Vagina (tissue), 2 donors: Measurements from ENCODE around the gene NEK5. TPM values are rescaled to one million over a fixed set of nuclear protein-coding genes. Genes with fewer than 3 reads are reported as not detected.

ENCODE experiments used
- DNase-seq, 2 donors: peaks; one replicate each; pipeline ENCODE4 v3.0.0-alpha.2; 2017; ENCODE audit errors: extremely low spot score in 2 of 2
- H3K27ac ChIP-seq: fragments of 200-600 bp; sonication (generic); one replicate; pipeline ENCODE4 v1.5.1; 2019
- H3K27me3 ChIP-seq: fragments of 200-600 bp; sonication (generic); one replicate; pipeline ENCODE4 v1.5.1; 2019
- H3K36me3 ChIP-seq, 2 donors: fragments of 200-600 bp; sonication (generic); one replicate each; pipeline ENCODE4 v1.5.1; 2017 to 2019
- H3K4me1 ChIP-seq: fragments of 200-600 bp; sonication (generic); one replicate; pipeline ENCODE4 v1.5.1; 2019
- H3K4me3 ChIP-seq, 2 donors: fragments of 200-600 bp; sonication (generic); 1 replicate in 1 of 2; 2 replicates in 1 of 2; pipeline ENCODE4 v1.5.1; 2016 to 2019
- H3K9me3 ChIP-seq: fragments of 200-600 bp; sonication (generic); one replicate; pipeline ENCODE4 v1.5.1; 2019
- POLR2A ChIP-seq, 2 donors: fragments of 450-650 bp; IDR thresholded peaks; one replicate each; pipeline ENCODE4 v1.6.1; 2017; ENCODE audit warnings: antibody characterized with exemption in 2 of 2, mild to moderate bottlenecking in 2 of 2, moderate library complexity in 2 of 2
- POLR2AphosphoS5 ChIP-seq, 2 donors: sonication (generic); formaldehyde crosslinking; IDR thresholded peaks; one replicate each; pipeline ENCODE4 v1.9.0; 2017; ENCODE audit warnings: antibody characterized with exemption in 2 of 2, mild to moderate bottlenecking in 2 of 2, low read depth in 1 of 2; ENCODE audit not compliant: insufficient read depth in 1 of 2
- intact Hi-C: fragments of 100-400 bp; cut with DNase I; formaldehyde crosslinking; loops from one replicate; pipeline ENCODE4 v1.15.1; 2023
- total RNA-seq: library from RNA; depleted of rRNA; stranded (reverse); fragments of >200 nt; gene quantifications from one replicate; pipeline ENCODE4 v1.2.3, GENCODE V29; 2016
- TF ChIP-seq, protein P1 (sequence below), 3 experiments: fragments of 450-650 bp in 2 of 3; fragments of 200-600 bp in 1 of 3; sonication (generic) in 1 of 3; IDR thresholded peaks; one replicate each; pipeline ENCODE4 v1.5.1; 2017 to 2019; ENCODE audit warnings: antibody characterized with exemption in 3 of 3, mild to moderate bottlenecking in 2 of 3, moderate library complexity in 2 of 3

NEK5 gene
- total RNA-seq, 1 donor from 2014 or later: 0.98 TPM

- H3K4me1 ChIP-seq: peaks cover 19% of the 10 kb centered on the region
- H3K9me3 ChIP-seq: no peaks in the 10 kb centered on the region
- H3K4me3 ChIP-seq: peak within 1 kb of the TSS; percentile 73 to 78
- intact Hi-C loops: no loop called here
- DNase-seq: peak in 1 of 2 donors; percentile 98
- no peaks in the 10 kb centered on the region for H3K27me3 ChIP-seq
- no peaks in the 10 kb centered on the region for H3K36me3 ChIP-seq
- TF ChIP-seq POLR2AphosphoS5 (IDR thresholded peaks at IDR 0.05; ENCODE audit: insufficient read depth in 1 of 2, low read depth in 1 of 2): peak; percentile 74 to 93
- TF ChIP-seq, protein P1, sequence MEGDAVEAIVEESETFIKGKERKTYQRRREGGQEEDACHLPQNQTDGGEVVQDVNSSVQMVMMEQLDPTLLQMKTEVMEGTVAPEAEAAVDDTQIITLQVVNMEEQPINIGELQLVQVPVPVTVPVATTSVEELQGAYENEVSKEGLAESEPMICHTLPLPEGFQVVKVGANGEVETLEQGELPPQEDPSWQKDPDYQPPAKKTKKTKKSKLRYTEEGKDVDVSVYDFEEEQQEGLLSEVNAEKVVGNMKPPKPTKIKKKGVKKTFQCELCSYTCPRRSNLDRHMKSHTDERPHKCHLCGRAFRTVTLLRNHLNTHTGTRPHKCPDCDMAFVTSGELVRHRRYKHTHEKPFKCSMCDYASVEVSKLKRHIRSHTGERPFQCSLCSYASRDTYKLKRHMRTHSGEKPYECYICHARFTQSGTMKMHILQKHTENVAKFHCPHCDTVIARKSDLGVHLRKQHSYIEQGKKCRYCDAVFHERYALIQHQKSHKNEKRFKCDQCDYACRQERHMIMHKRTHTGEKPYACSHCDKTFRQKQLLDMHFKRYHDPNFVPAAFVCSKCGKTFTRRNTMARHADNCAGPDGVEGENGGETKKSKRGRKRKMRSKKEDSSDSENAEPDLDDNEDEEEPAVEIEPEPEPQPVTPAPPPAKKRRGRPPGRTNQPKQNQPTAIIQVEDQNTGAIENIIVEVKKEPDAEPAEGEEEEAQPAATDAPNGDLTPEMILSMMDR (IDR thresholded peaks at IDR 0.05): no peak
- peak within 1 kb of the TSS; percentile 78 for H3K27ac ChIP-seq
These were observed 117.0 kb downstream of the NEK5 start, which contains the start of gene ALG11 for GRCh38 chr13:52011632-52012511. ALG11 (plus strand) TSS chr13:52012398; CDS start chr13:52012419, 21 bp downstream.

DNA sequence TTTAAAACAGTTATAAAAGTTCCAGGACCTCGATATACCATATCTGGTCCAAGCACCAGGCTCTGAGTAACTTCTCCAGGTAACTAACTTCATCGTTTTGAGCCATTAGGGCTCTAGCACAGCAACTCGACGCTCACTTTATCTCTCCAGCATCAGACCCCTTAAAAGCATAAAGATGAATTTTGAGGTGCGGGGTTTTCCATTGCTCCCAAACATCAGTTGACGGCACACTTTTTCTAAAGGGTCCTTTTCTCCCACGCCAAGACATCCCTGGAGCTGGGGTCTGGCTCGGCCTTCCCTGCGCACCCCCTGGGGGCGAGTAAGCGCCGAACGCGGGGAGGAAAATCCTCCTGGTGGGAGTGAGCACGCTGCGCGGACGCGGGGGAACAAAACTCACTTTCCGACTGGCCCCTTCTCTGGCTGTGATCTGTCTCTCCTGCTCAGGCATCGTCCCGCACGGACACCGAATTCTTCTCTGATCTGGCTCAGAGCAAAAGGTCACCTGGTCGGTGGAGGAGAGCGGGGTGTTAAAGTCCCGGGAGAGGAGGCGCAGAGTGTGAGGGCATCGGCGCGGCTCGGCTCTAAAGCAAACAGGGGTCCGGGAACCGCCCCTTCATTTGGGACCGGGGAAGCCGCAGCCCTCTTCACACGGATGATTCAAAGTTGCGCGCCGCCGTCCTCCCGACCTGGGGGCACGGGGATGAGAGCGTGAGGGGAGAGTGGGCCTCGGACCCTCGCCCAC is 117.8 kb downstream of the NEK5 start, which contains the start of gene ATP7B:
ATP7B (minus strand) TSS at position 561 of the 742 bp plus-strand sequence; CDS start at position 448, 113 bp downstream.
- H3K27ac ChIP-seq: peak within 1 kb of the TSS; percentile 78
- no peaks in the 10 kb centered on the region for H3K9me3 ChIP-seq
- H3K27me3 ChIP-seq: no peaks in the 10 kb centered on the region
- DNase-seq: no peak
- TF ChIP-seq POLR2A (IDR thresholded peaks at IDR 0.05) (no peak), POLR2AphosphoS5 (IDR thresholded peaks at IDR 0.05; ENCODE audit: insufficient read depth in 1 of 2, low read depth in 1 of 2) (no peak)
- TF ChIP-seq, protein P1 (IDR thresholded peaks at IDR 0.05): no peak
- H3K36me3 ChIP-seq: no peaks in the 10 kb centered on the region
- intact Hi-C loops: no loop called here
- peak within 1 kb of the TSS; percentile 73 to 78 for H3K4me3 ChIP-seq
- H3K4me1 ChIP-seq: peaks cover 19% of the 10 kb centered on the region

DNA sequence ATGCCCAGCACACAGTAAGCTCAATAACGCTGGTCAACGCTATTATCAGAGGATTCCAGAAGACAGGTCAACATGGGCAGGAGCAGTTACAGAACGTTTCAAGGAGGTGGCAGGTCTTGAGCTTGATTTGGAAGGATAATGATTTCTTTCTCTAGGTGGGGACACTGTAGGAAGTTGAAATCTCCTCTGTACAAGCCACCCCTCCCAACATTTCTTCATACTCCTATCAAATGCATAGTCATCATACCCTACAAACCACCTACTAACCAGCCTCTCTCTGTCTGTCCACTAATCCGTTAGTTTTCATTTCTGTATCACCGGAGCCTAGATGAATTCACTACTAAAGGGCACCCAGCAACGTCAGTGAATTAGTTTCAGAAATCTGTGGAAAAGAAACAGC is 118.9 kb downstream of the NEK5 start:
- intact Hi-C loops: no loop called here

GRCh38 chr13:52006523-52007245 is 122.2 kb downstream of the NEK5 start:
- H3K9me3 ChIP-seq: no peaks in the 10 kb centered on the region
- H3K27ac ChIP-seq: no peak overlapping the region
- TF ChIP-seq, protein P1 (IDR thresholded peaks at IDR 0.05): no peak
- TF ChIP-seq POLR2A (IDR thresholded peaks at IDR 0.05) (no peak), POLR2AphosphoS5 (IDR thresholded peaks at IDR 0.05; ENCODE audit: insufficient read depth in 1 of 2, low read depth in 1 of 2) (no peak)
- DNase-seq: no peak
- H3K36me3 ChIP-seq: no peaks in the 10 kb centered on the region
- no peaks in the 10 kb centered on the region for H3K27me3 ChIP-seq
- H3K4me3 ChIP-seq: no peak overlapping the region
- H3K4me1 ChIP-seq: no peaks in the 10 kb centered on the region
- intact Hi-C loops: no loop called here

More for the DNA sequence above, 118.9 kb downstream of the NEK5 start:
- DNase-seq: no peak
- no peak overlapping the region for H3K4me3 ChIP-seq
- no peaks in the 10 kb centered on the region for H3K27me3 ChIP-seq
- TF ChIP-seq POLR2A (IDR thresholded peaks at IDR 0.05): no peak
- TF ChIP-seq, protein P1 (IDR thresholded peaks at IDR 0.05): no peak
- TF ChIP-seq POLR2AphosphoS5 (IDR thresholded peaks at IDR 0.05; ENCODE audit: insufficient read depth in 1 of 2, low read depth in 1 of 2): no peak
- no peaks in the 10 kb centered on the region for H3K36me3 ChIP-seq
- H3K27ac ChIP-seq: no peak overlapping the region
- no peaks in the 10 kb centered on the region for H3K9me3 ChIP-seq
- H3K4me1 ChIP-seq: peaks cover 19% of the 10 kb centered on the region
